Middle frontal gyrus (tissue), 1 donor: Measurements from ENCODE around the gene SEC61B.

Source experiments
- DNase-seq: peaks from one replicate; pipeline ENCODE4 v3.0.0-alpha.2; 2015; ENCODE audit warnings: low spot score; ENCODE audit errors: extremely low spot score

SEC61B gene

GRCh38 chr9:99269416-99269815 lies 47.3 kb downstream of the SEC61B start:
- DNase-seq, result no peak

GRCh38 chr9:99270491-99270890 lies 48.4 kb downstream of the SEC61B start:
- no peak for DNase-seq

GRCh38 chr9:99272836-99273235 lies 50.8 kb downstream of the SEC61B start:
- no peak for DNase-seq

- no peak for DNase-seq
Measured at GRCh38 chr9:99274016-99274415, 51.9 kb downstream of the SEC61B start.

GRCh38 chr9:99274495-99274894 lies 52.4 kb downstream of the SEC61B start:
- no peak for DNase-seq
